ENCODE data around the gene DLG4.

Gene DLG4

GRCh38 chr17:7229504-7229903 lies 9.9 kb upstream of the DLG4 start:
- no peak for DNase-seq (ENCODE audit: low spot score)

GRCh38 chr17:7228920-7229319 lies 9.3 kb upstream of the DLG4 start:
- DNase-seq (ENCODE audit: low spot score), result no peak

- no peak for DNase-seq (ENCODE audit: low spot score)
Measured at GRCh38 chr17:7226721-7227710, 7.4 kb upstream of the DLG4 start.

GRCh38 chr17:7225711-7226331 lies 6.2 kb upstream of the DLG4 start:
- DNase-seq (ENCODE audit: low spot score), result no peak

GRCh38 chr17:7224661-7225111 lies 5.0 kb upstream of the DLG4 start:
- no peak for DNase-seq (ENCODE audit: low spot score)

GRCh38 chr17:7224110-7224509 lies 4.5 kb upstream of the DLG4 start:
- no peak for DNase-seq (ENCODE audit: low spot score)

- DNase-seq (ENCODE audit: low spot score), result no peak
Measured at GRCh38 chr17:7223375-7223774, 3.7 kb upstream of the DLG4 start.

- DNase-seq (ENCODE audit: low spot score), result no peak
Measured at GRCh38 chr17:7222972-7223292, 3.3 kb upstream of the DLG4 start.

DNA sequence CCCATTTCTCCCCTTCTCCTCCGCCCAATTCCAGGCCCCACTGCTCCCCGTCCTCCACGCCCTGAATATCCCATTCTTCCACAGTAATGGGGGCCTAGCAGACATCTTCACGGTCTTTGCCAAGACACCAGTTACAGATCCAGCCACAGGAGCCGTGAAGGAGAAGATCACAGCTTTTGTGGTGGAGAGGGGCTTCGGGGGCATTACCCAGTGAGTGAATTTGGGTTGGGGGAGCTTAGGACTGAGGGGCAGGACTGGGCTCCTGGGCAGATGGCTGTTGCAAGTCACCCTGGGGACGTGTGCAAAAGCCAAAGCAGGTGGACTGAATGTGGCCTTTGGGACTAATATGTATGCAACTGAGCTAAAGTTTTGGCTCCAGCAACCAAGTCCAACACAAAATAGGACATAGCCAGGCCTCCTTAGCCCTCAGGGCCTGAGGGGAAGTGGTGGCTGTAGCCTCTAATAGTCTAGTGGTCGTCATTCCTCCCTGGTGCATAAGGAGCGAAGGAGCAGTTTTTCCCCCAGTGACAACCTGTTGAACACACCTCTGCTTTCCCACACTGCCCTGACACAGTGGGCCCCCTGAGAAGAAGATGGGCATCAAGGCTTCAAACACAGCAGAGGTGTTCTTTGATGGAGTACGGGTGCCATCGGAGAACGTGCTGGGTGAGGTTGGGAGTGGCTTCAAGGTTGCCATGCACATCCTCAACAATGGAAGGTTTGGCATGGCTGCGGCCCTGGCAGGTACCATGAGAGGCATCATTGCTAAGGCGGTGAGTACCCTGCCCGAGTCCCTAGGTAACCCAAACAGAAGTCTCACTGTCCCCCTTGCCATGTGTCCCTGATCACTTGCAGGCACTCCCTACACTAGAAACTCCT lies 2.7 kb upstream of the DLG4 start:
- no peak for DNase-seq (ENCODE audit: low spot score)

GRCh38 chr17:7221278-7222092 lies 1.8 kb upstream of the DLG4 start:
- no peak for DNase-seq (ENCODE audit: low spot score)

DNA sequence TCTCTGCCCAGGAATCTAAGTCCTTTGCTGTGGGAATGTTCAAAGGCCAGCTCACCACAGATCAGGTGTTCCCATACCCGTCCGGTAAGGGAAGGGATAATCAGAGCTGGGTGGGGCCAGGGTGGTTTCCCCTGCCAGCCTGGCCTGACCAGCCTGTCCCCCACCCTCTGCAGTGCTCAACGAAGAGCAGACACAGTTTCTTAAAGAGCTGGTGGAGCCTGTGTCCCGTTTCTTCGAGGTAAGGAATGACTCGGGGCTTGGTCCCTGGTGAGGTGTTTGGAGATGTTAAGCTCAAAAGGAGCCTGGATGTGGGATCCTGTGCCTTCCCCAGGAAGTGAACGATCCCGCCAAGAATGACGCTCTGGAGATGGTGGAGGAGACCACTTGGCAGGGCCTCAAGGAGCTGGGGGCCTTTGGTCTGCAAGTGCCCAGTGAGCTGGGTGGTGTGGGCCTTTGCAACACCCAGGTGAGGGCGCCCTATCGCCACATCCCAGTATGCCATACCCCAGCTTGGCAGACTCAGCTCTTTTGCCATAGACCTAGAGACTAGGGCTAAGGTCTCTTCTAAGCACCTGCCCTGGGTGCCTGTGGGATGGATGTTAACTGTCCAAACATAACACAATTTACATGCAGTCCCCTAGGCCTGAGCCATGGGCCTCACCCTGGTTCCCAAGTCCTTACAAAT lies 1.1 kb upstream of the DLG4 start:
- peak; percentile 80 for DNase-seq (ENCODE audit: low spot score)

DNA sequence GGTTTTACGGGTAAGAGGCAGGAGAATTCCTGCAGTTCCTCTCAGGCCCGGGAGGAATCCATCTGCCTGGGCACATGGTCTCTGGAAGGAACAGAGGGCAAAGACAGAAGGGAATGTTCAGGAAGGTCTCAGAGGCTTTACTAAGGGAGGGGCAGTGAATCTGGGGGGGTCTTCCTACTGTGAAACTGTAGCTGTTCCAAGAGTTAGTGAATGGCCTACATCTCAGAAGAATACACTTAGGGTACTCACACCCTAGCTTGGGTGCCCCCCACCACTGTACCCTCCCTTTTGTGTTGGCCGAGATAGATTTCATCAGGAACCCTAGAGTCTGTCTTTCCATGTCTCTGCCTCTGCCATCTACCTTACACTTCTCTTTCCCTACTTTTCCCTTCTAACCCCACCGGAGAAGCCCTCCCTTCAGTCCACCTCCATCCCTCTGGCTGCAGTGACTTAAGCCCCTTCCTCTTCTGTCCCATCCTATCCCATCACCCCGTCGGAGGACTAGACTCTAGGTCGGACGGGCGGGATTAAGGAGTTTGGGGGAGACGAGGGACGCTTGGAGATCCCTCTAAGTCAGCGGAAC lies 316 bp downstream of the DLG4 start:
- no peak for DNase-seq (ENCODE audit: low spot score)

GRCh38 chr17:7218758-7219157 lies 878 bp downstream of the DLG4 start:
- no peak for DNase-seq (ENCODE audit: low spot score)

DNA sequence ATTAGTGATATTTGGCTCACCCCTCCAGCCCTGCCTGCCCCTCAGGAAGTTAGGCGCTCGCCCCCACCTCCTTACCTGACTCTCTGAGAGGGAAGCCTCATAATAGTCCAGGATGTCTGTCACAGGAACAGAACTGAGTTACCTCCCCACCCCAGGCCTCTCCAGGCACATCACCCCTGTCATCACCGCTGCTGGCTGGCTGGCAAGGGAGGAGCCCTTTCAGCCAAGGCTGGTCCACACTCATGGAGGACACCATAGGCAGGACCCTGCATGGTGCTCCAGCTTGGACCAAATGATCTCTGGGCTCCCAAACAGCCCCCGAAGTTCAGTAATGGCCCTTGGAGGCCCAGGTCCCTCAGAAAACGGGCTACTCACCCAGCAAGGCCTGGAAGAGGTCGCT lies 1.5 kb downstream of the DLG4 start:
- DNase-seq (ENCODE audit: low spot score), result no peak

DNA sequence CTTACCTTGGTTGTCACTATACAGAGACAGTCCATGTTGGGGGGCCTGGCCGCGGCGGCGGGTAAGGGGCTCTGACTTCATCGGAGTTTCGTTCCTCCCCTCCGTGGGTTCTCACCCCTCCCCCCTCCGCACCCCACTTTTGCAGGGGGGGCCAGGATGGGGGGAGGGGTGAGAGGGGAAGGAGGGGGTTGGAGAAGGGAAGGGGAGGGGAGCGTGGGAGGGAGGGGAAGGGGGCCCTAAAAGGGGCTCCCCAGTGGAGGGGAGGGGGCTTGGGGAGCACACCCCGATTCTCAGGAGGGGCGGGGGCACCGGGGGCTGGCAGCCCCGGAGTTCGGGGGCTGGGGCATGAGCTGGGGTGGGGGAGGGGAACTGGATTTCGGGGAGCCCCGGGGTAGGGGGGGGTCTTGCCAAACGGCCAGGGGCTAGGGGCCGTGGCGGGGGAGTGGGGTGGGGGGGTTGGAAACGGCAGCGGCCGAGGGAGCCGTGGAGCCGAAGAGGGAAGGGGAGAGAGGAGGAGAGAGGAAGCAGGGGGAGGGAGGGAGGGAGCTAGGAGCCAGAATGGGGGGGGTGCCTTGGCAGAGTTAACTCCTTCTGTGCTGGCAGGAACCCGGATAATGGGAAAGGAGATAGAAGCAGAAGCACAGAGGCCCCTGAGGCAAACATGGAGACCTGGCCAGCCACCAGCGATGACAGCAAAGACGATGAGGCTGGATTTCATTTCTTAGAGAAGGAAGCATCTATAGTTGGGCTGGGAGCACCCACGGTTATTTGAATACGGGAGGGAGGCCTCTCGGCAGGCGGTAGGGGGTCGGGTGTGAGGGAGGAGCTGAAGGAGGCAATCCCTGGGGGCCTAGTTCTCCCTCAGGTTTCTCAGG lies 2.3 kb downstream of the DLG4 start:
- DNase-seq (ENCODE audit: low spot score), result peak; percentile 85

DNA sequence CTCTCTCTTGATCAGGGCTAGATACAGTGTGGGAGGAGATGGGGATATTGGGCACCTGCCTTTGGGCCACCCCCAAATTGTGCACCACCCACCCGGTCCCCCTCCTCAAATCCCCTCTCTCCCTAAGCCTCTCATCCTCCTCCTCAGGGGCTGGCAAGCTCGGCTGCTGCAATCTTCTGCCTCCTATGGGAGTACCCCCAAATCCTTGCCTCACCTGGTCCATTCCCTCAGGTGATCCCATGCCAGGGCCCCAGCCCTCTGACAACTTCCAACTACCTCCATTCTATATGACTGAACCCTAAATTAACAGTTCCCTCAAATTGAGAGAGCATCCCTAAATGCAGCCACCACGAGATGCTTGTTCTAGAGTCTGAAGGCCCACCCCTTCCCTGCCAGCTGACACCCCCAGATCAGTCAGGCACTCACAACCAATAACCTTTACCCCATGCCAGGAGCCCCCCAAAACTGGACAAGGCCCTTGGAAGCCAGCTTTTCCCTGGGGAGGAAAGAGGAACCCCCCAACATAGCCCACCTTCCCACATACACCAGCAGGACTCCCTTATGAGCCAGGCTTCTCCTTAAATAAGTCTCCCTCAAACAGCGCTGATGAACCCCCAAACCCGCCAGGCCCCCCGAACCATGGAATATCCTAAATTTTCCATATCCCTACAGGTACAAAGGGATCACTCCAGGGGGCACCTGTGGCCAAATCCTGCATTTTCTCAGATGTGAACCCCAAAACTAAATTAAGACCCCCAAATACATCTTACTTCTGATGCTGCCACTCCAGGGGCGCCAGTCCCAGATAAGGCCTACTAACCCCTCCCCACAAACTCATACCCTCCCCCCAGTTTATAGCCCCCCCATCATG lies 3.2 kb downstream of the DLG4 start:
- no peak for DNase-seq (ENCODE audit: low spot score)

DNA sequence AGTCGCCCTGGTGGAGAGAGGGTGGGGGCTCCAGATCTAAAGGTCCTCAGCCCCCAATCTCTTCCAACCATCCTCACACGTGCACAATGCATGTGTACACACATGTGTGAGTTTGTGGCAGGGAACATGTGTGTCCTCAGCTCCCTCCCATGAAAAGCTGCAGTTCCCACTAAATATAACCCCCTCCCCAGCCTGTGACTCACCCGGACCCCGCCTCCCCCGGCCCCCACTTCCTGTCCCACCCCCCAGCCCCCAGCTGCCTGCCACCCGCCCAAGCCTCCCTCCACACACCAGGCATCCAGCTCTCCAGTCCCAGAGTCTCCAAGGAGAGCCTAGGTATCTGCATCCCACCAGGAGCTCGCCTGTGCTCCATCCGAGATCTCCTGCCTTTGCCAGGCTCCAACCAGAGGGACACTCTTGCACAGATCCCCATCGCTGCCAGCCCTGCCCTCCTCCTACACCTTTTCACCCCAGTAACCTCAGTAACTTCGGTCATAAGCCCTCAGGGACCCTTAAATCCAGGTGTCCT lies 3.9 kb downstream of the DLG4 start:
- DNase-seq (ENCODE audit: low spot score), result no peak

DNA sequence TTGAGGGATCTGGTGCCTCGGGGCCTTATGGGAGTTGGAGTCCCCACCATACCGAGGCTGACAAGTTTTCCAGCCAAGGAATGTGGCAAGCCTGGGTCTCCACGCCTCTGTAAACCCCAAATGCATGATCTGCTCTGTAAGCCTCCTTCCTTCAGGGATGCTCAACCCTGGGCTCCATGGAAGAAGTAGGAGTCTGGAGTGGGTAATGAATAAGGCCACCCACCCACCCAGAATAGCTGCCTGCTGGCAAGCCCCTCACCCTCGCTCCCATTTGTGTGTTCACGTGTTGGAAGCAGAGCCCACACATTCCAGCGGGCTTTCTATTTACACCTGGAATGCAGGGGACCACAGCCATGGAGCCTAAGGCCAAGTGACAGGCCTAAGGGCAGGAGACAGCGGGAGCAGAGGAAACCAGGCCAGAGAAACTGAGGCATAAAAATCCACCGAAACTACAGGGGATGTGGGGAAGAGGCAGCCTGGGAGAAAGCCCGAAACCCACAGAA lies 4.4 kb downstream of the DLG4 start:
- no peak for DNase-seq (ENCODE audit: low spot score)
